Measurements from ENCODE around the gene MYO15A.
"Not testable (repeated sequence)": the region's sequence is repeated elsewhere in the genome, so short reads cannot be mapped to it uniquely, and the experiment has no call there.

MYO15A gene

GRCh38 chr17:18185832-18186626, 77.5 kb downstream of the MYO15A start:
- DNase-seq (ENCODE audit: low read depth) = peak; percentile 37

GRCh38 chr17:18186627-18186982, 78.0 kb downstream of the MYO15A start:
- DNase-seq (ENCODE audit: low read depth) = peak; percentile 67

- peak; percentile 16 for DNase-seq (ENCODE audit: low read depth)
Measured at GRCh38 chr17:18187226-18187625, 78.7 kb downstream of the MYO15A start.

GRCh38 chr17:18187821-18188761, 79.5 kb downstream of the MYO15A start:
- DNase-seq (ENCODE audit: low read depth) = peak; percentile 78

- DNase-seq (ENCODE audit: low read depth) = no peak
Measured at GRCh38 chr17:18190628-18191235, 82.2 kb downstream of the MYO15A start.

- peak; percentile 13 for DNase-seq (ENCODE audit: low read depth)
Measured at GRCh38 chr17:18191236-18191667, 82.7 kb downstream of the MYO15A start.

- DNase-seq (ENCODE audit: low read depth) = no peak
Measured at GRCh38 chr17:18191967-18192366, 83.4 kb downstream of the MYO15A start.

- DNase-seq (ENCODE audit: low read depth) = no peak
Measured at GRCh38 chr17:18194394-18194793, 85.8 kb downstream of the MYO15A start.

- no peak for DNase-seq (ENCODE audit: low read depth)
Measured at GRCh38 chr17:18194804-18195203, 86.2 kb downstream of the MYO15A start.

GRCh38 chr17:18195246-18195645, 86.7 kb downstream of the MYO15A start:
- no peak for DNase-seq (ENCODE audit: low read depth)

GRCh38 chr17:18197535-18198194, 89.1 kb downstream of the MYO15A start:
- no peak for DNase-seq (ENCODE audit: low read depth)

GRCh38 chr17:18198530-18198929, 90.0 kb downstream of the MYO15A start:
- DNase-seq (ENCODE audit: low read depth) = no peak

GRCh38 chr17:18201108-18201507, 92.6 kb downstream of the MYO15A start:
- DNase-seq (ENCODE audit: low read depth) = no peak

- no peak for DNase-seq (ENCODE audit: low read depth)
Measured at GRCh38 chr17:18203308-18203707, 94.8 kb downstream of the MYO15A start.

GRCh38 chr17:18205861-18206260, 97.3 kb downstream of the MYO15A start:
- DNase-seq (ENCODE audit: low read depth) = no peak

GRCh38 chr17:18206962-18207361, 98.4 kb downstream of the MYO15A start:
- no peak for DNase-seq (ENCODE audit: low read depth)

- DNase-seq (ENCODE audit: low read depth) = no peak
Measured at GRCh38 chr17:18208092-18208491, 99.5 kb downstream of the MYO15A start.

GRCh38 chr17:18213666-18214270, 105.2 kb downstream of the MYO15A start:
- DNase-seq (ENCODE audit: low read depth) = no peak

- not testable (repeated sequence) for DNase-seq (ENCODE audit: low read depth)
Measured at GRCh38 chr17:18216906-18217305, 108.3 kb downstream of the MYO15A start.

- peak; percentile 67 for DNase-seq (ENCODE audit: low read depth)
Measured at GRCh38 chr17:18217412-18218015, 109.0 kb downstream of the MYO15A start.

- DNase-seq (ENCODE audit: low read depth) = peak; percentile 82
Measured at GRCh38 chr17:18218756-18219415, 110.3 kb downstream of the MYO15A start.

Data from EH (cell line).